BE2C (cell line): Measurements from ENCODE around the gene RIMBP2.

ENCODE experiments used
- DNase-seq: peaks from one replicate; pipeline ENCODE4 v3.0.0-alpha.2; 2020
- H3K27me3 ChIP-seq: fragments of 250-450 bp; sonication (Bioruptor Pico); 2 replicates; pipeline ENCODE4 v1.5.1; 2020; ENCODE audit warnings: mild to moderate bottlenecking
- H3K36me3 ChIP-seq: fragments of 250-450 bp; sonication (Bioruptor Pico); 2 replicates; pipeline ENCODE4 v1.5.1; 2020; ENCODE audit warnings: mild to moderate bottlenecking
- H3K4me1 ChIP-seq: fragments of 250-450 bp; sonication (Bioruptor Pico); 2 replicates; pipeline ENCODE4 v1.5.1; 2020
- H3K4me3 ChIP-seq: 2 replicates; pipeline ENCODE4 v1.5.1; 2011; ENCODE audit warnings: low read depth, low read length
- H3K9me3 ChIP-seq: fragments of 250-450 bp; sonication (Bioruptor Pico); 2 replicates; pipeline ENCODE4 v1.5.1; 2020
- TF ChIP-seq, protein P1 (sequence below): IDR thresholded peaks from 2 replicates; pipeline ENCODE4 v1.5.1; 2012; ENCODE audit warnings: mild to moderate bottlenecking, low read depth, low read length

The RIMBP2 gene

DNA sequence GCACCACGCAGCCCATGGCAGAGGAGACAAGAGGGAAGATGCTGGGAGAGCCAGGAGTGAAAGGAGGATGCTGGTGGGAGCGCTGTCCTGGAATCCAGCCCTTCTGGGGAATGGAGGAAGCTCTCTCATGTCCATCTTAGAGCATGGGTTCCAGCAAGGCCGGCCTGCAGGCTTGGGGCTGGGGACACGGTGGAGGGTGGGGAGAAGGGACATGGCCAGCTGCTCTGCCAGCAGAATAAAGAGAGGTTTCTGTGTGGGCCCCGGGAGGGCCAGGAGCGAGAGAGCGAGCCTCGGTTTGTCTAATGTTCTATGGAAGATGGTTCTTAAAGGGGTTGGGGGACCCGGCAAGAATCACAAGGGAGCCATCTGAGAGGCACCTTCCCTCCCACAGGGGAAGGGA is 60.2 kb downstream of the RIMBP2 start:
- H3K4me3 ChIP-seq: no peak overlapping the region
- TF ChIP-seq, protein P1, sequence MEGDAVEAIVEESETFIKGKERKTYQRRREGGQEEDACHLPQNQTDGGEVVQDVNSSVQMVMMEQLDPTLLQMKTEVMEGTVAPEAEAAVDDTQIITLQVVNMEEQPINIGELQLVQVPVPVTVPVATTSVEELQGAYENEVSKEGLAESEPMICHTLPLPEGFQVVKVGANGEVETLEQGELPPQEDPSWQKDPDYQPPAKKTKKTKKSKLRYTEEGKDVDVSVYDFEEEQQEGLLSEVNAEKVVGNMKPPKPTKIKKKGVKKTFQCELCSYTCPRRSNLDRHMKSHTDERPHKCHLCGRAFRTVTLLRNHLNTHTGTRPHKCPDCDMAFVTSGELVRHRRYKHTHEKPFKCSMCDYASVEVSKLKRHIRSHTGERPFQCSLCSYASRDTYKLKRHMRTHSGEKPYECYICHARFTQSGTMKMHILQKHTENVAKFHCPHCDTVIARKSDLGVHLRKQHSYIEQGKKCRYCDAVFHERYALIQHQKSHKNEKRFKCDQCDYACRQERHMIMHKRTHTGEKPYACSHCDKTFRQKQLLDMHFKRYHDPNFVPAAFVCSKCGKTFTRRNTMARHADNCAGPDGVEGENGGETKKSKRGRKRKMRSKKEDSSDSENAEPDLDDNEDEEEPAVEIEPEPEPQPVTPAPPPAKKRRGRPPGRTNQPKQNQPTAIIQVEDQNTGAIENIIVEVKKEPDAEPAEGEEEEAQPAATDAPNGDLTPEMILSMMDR: no peak
- H3K36me3 ChIP-seq: peaks cover 43% of the 10 kb centered on the region
- peaks cover 7% of the 10 kb centered on the region for H3K9me3 ChIP-seq
- DNase-seq: no peak
- H3K4me1 ChIP-seq: no peaks in the 10 kb centered on the region; the same call in 1 of the 2 replicates
- no peaks in the 10 kb centered on the region for H3K27me3 ChIP-seq

DNA sequence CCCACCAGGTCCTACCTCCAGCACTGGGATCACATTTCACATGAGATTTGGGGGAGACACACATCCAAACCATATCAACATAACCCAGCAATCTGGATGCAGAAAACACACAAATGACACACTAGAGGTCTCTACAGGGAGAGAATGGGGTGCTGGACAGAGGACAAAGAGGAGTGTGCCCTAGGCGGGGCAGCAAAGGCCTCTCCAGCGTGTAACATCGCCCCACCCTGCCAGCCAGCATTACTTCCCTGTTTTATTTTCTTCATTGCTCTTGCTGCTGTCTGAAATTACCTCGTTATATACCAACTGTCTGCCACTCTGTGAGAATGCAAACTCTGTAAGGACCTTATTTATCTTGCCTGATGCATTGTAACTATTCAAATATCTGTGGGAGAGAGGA is 61.1 kb downstream of the RIMBP2 start:
- no peak for DNase-seq
- TF ChIP-seq, protein P1: no peak

DNA sequence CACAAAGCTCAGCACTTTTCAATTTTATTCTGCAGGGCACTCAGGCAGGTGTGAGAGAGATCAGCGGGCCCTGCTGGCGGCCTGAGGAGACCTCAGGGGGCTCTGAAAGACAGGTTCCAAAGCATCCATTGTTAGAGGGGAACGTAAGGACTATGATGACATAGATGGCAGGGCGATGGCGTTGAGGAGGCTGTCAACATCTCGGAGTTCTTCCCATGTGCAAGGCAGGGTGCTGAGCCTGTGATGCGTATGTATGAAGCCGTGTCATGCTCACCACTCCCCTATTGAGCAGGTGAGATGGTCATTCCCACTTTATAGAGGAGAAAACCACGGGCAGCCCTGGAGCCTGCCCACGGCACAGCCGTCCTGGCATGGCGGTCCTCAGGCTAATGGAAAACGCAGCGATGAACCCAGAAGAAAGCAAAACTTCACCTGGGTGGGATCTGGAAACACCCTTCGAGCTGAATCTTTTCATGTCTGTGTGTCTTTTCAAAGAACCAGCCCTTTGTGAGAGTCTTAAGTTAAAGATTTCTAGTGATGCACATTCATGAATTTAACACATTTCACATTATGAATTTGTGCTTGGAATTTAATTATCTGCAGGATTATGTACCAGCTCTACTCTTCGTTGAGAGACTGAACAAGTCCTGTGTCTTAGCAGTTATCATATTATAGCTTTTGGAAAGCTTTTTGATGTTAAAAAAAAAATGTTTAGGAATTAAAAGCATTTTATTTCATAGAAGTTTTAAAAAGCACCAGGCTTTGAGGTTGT is 64.7 kb downstream of the RIMBP2 start:
- Histone ChIP-seq H3K4me3 (no peak overlapping the region), H3K36me3 (peaks cover 34% of the 10 kb centered on the region), H3K9me3 (peaks cover 7% of the 10 kb centered on the region), H3K4me1 (no peaks in the 10 kb centered on the region; the same call in none of the 2 replicates), H3K27me3 (no peaks in the 10 kb centered on the region)
- no peak for DNase-seq
- TF ChIP-seq, protein P1: no peak

More for the DNA sequence above, 61.1 kb downstream of the RIMBP2 start:
- H3K4me3 ChIP-seq: no peak overlapping the region
- no peaks in the 10 kb centered on the region; the same call in 1 of the 2 replicates for H3K4me1 ChIP-seq
- H3K27me3 ChIP-seq: no peaks in the 10 kb centered on the region
- H3K36me3 ChIP-seq: peaks cover 37% of the 10 kb centered on the region
- H3K9me3 ChIP-seq: peaks cover 7% of the 10 kb centered on the region

DNA sequence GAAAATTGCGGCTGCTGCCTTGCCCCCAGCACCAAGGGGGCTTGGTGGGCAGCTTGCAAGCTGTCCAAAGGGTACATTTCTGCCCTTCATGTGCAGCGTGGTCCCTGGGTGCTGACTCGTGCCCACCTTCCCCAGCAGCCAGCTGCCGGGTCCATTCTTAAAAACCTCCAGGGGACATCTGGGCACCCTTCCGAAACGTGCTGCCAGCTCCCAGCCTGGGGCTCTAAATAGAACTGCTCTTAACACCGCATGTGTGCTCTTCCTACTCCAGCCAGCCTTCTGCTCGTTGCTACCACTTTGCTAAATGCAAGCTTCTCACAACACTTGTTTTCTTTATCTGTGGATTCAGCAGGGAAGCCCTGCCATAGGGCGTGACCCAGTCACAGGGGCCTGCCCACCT is 66.0 kb downstream of the RIMBP2 start:
- Histone ChIP-seq H3K27me3 (no peaks in the 10 kb centered on the region), H3K4me3 (no peak overlapping the region), H3K36me3 (peaks cover 27% of the 10 kb centered on the region), H3K9me3 (peaks cover 6% of the 10 kb centered on the region), H3K4me1 (no peaks in the 10 kb centered on the region; the same call in none of the 2 replicates)
- TF ChIP-seq, protein P1: no peak
- no peak for DNase-seq

DNA sequence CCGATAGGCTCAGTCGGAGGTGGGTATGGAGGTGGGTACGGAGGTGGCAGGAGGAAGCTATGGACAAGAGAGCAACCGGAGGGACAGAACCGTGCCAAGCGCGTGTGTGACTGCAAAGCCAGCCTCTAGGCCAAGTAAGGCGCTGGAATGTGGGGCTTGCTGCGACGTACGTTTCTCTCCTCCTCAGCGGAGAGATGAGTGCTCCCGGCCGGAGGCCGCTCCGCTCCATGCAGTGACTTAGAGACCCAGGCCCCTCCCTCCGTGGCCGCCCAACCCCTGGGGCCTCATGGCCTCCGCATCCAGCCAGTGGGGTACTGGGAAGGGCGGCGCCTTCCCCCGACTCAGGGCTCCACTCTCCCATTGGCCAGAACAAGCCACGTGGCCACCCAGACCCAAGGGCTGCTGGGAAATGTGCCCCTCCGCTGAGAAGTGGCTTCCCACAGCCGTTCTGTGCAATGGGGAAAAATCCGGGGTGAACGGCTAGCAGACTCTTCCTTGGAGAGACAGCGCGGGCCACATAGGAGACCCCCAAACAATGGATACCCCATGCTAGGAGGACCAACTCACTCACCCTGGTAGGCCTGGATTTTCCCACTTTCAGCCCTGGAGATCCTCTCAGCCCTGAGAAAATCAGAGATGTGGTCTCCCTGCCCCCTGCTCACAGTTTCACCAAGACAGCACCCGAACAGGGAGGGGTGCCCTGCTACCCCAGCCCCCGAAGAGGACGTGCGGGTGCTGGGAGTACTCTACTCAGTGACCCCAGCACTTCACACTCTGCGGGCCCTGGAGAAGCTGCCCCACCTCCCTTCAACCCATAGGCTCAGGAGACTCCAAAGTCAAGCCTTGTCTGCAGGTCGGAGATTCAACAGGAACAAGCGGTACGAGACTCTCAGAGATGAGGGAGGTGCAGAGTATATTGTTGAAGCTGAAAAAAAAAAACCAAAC is 66.7 kb downstream of the RIMBP2 start:
- Histone ChIP-seq H3K36me3 (peaks cover 19% of the 10 kb centered on the region), H3K4me3 (no peak overlapping the region), H3K4me1 (no peaks in the 10 kb centered on the region; the same call in none of the 2 replicates), H3K27me3 (no peaks in the 10 kb centered on the region), H3K9me3 (no peaks in the 10 kb centered on the region)
- DNase-seq: no peak
- TF ChIP-seq, protein P1: no peak
